HL-60 (cell line): Measurements from ENCODE around the gene DLX4.

Experiments
- DNase-seq, 2 experiments: peaks; one replicate each; pipeline ENCODE4 v3.0.0-alpha.2; 2010 to 2020; ENCODE audit warnings: low read depth in 1 of 2, low spot score in 1 of 2
- H3K27ac ChIP-seq: fragments of 250-450 bp; sonication (Bioruptor Pico); replicated peaks from 2 replicates; pipeline ENCODE4 v1.5.1; 2020; ENCODE audit warnings: mild to moderate bottlenecking, moderate library complexity
- H3K27me3 ChIP-seq: fragments of 250-450 bp; sonication (Bioruptor Pico); 2 replicates; pipeline ENCODE4 v1.5.1; 2021; ENCODE audit warnings: mild to moderate bottlenecking, moderate library complexity; ENCODE audit not compliant: insufficient read depth, poor library complexity, severe bottlenecking
- H3K4me3 ChIP-seq: replicated peaks from 2 replicates; pipeline ENCODE4 v1.5.1; 2011; ENCODE audit warnings: mild to moderate bottlenecking, control low read depth, low read length; ENCODE audit not compliant: insufficient read depth
- GABPA ChIP-seq: IDR thresholded peaks from 2 replicates; pipeline ENCODE4 v1.6.1; 2012; ENCODE audit warnings: low read depth
- POLR2AphosphoS5 ChIP-seq: IDR thresholded peaks from 2 replicates; pipeline ENCODE4 v1.6.1; 2012; ENCODE audit warnings: low read depth
- SPI1 ChIP-seq: IDR thresholded peaks from 2 replicates; pipeline ENCODE4 v1.6.1; 2012; ENCODE audit warnings: low read depth, mild to moderate bottlenecking, borderline replicate concordance
- TF ChIP-seq, protein P1 (sequence below): IDR thresholded peaks from 2 replicates; pipeline ENCODE4 v1.6.1; 2012; ENCODE audit warnings: low read depth; ENCODE audit not compliant: insufficient replicate concordance
- TF ChIP-seq, protein P2 (sequence below): IDR thresholded peaks from one replicate; pipeline ENCODE4 v1.5.1; 2011; ENCODE audit warnings: low read length, control low read depth, inconsistent platforms; ENCODE audit not compliant: insufficient read depth

The DLX4 gene

DNA sequence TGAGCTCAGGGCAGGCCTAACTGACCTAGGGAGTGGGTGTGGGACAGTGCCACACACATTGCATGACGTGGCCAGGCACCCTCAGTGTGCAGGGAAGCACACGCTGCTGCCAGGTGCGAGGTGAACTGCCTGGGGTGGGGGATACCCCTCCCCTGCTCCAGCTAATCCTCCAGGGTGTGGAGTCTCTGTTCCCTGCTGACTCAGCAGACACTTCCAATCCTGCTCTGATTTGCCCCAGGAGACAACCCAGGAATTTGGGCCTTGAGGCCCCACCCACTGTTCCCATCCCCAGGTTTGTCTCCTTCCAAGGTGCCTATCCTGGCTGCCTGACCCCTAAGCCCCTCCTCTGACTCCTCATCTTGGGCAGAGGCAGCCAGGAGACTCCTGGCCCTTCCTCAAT lies 15.3 kb downstream of the DLX4 start:
- TF ChIP-seq SPI1 (no peak), POLR2AphosphoS5 (no peak), GABPA (no peak)
- TF ChIP-seq, protein P1, sequence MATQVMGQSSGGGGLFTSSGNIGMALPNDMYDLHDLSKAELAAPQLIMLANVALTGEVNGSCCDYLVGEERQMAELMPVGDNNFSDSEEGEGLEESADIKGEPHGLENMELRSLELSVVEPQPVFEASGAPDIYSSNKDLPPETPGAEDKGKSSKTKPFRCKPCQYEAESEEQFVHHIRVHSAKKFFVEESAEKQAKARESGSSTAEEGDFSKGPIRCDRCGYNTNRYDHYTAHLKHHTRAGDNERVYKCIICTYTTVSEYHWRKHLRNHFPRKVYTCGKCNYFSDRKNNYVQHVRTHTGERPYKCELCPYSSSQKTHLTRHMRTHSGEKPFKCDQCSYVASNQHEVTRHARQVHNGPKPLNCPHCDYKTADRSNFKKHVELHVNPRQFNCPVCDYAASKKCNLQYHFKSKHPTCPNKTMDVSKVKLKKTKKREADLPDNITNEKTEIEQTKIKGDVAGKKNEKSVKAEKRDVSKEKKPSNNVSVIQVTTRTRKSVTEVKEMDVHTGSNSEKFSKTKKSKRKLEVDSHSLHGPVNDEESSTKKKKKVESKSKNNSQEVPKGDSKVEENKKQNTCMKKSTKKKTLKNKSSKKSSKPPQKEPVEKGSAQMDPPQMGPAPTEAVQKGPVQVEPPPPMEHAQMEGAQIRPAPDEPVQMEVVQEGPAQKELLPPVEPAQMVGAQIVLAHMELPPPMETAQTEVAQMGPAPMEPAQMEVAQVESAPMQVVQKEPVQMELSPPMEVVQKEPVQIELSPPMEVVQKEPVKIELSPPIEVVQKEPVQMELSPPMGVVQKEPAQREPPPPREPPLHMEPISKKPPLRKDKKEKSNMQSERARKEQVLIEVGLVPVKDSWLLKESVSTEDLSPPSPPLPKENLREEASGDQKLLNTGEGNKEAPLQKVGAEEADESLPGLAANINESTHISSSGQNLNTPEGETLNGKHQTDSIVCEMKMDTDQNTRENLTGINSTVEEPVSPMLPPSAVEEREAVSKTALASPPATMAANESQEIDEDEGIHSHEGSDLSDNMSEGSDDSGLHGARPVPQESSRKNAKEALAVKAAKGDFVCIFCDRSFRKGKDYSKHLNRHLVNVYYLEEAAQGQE, result no peak
- TF ChIP-seq, protein P2, sequence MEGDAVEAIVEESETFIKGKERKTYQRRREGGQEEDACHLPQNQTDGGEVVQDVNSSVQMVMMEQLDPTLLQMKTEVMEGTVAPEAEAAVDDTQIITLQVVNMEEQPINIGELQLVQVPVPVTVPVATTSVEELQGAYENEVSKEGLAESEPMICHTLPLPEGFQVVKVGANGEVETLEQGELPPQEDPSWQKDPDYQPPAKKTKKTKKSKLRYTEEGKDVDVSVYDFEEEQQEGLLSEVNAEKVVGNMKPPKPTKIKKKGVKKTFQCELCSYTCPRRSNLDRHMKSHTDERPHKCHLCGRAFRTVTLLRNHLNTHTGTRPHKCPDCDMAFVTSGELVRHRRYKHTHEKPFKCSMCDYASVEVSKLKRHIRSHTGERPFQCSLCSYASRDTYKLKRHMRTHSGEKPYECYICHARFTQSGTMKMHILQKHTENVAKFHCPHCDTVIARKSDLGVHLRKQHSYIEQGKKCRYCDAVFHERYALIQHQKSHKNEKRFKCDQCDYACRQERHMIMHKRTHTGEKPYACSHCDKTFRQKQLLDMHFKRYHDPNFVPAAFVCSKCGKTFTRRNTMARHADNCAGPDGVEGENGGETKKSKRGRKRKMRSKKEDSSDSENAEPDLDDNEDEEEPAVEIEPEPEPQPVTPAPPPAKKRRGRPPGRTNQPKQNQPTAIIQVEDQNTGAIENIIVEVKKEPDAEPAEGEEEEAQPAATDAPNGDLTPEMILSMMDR, result no peak
- Histone ChIP-seq H3K4me3 (no peak overlapping the region), H3K27me3 (peaks cover 11% of the 10 kb centered on the region), H3K27ac (no peak overlapping the region)
- DNase-seq, result no peak

DNA sequence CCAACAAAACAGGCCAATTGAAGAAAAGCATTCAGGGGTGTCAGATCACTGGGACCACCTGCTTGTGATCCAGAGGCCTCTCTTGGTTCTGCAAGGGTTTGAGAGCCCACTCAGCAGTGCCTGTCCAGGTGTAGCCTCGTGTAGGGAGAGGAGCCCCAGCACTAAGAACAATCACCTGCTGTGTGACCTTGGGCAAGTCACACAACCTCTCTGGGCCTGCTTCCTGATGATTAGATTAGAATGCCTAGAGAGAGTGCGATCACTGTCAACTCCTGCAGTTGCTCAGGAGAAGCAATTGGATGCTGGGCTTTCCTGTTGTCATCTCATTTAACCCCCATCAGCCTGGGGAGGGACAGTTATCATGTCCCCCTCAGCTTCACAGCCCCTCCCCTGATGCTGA lies 15.8 kb downstream of the DLX4 start:
- TF ChIP-seq GABPA (no peak), SPI1 (no peak), POLR2AphosphoS5 (no peak)
- TF ChIP-seq, protein P2, result no peak
- TF ChIP-seq, protein P1, result no peak
- peaks cover 14% of the 10 kb centered on the region for H3K27me3 ChIP-seq

DNA sequence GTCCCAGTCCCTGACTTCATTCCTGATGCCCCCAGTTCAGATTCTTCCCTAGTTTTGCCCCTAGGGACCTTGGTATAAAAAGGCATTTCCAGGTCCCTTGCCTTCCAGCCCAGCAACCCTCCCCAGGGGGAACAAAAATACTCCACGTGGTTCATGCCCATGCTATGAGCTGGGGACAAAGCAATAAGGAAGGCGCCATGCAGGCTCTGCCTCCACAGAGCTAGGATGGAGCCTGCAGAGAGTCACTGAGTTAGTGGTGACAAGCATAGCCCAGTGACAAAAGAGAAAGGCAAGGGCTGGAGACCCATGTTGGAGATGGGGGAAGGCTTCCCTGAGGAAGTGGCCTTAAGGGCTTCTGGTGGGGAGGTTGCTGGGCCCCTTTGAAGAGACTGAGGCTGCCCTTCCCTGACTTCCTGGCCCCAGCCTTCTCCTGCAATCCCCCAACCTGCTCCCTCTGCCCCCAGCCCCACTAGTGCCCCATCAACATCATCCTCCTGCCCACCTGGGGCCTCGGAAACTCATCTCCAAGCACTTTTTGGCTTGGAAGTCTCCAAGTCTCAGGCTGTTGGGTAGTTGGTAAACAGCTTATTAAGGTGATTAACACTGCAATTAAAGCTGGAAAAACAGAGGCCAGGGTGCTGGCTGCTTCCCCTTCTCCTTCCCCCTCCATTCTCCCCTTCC lies 16.5 kb downstream of the DLX4 start:
- H3K27me3 ChIP-seq, result peaks cover 16% of the 10 kb centered on the region
- TF ChIP-seq, protein P1, result no peak
- TF ChIP-seq, protein P2, result no peak
- TF ChIP-seq POLR2AphosphoS5 (no peak), GABPA (no peak), SPI1 (no peak)
- no peak for DNase-seq
- no peak overlapping the region for H3K27ac ChIP-seq
- H3K4me3 ChIP-seq, result no peak overlapping the region

More for the DNA sequence above, 15.8 kb downstream of the DLX4 start:
- H3K4me3 ChIP-seq, result no peak overlapping the region
- H3K27ac ChIP-seq, result no peak overlapping the region
- no peak for DNase-seq
